WTC11 (cell line): ENCODE results near the gene AXIN2. TPM values are rescaled to one million over a fixed set of nuclear protein-coding genes. Genes with fewer than 3 reads are reported as not detected.
"Not testable (repeated sequence)": the region's sequence is repeated elsewhere in the genome, so short reads cannot be mapped to it uniquely, and the experiment has no call there.

Source experiments
- ATAC-seq: fragments of 200-7000 bp; cut with Tn5 transposase; 2 replicates; pipeline ENCODE4 v1.10.0; 2021; ENCODE audit warnings: mild to moderate bottlenecking, moderate library complexity
- CTCF ChIA-PET: fragments of 300-600 bp; sonication (Branson Sonifier 250); formaldehyde crosslinking; loops from one replicate; lab custom pipeline; 2021; ENCODE audit warnings: antibody characterized with exemption; lab: Charles Lee
- POLR2A ChIA-PET: fragments of 350-600 bp; sonication (Branson Sonifier 250); formaldehyde crosslinking; loops from one replicate; lab custom pipeline; 2021; ENCODE audit warnings: antibody characterized with exemption; lab: Charles Lee
- DNase-seq: peaks from one replicate; pipeline ENCODE4 v3.0.0; 2021; ENCODE audit warnings: low spot score
- H3K27ac Mint-ChIP-seq: 2 replicates; pipeline ENCODE4 v1.8.0; 2021; ENCODE audit warnings: mixed read lengths
- H3K27me3 Mint-ChIP-seq: 2 replicates; pipeline ENCODE4 v1.8.0; 2021; ENCODE audit warnings: low read depth, mild to moderate bottlenecking, moderate library complexity, mixed read lengths
- H3K36me3 Mint-ChIP-seq: 2 replicates; pipeline ENCODE4 v1.8.0; 2021; ENCODE audit warnings: mixed read lengths
- H3K4me1 Mint-ChIP-seq: 2 replicates; pipeline ENCODE4 v1.8.0; 2022; ENCODE audit warnings: mixed read lengths
- H3K4me3 Mint-ChIP-seq: 2 replicates; pipeline ENCODE4 v1.8.0; 2021; ENCODE audit warnings: mild to moderate bottlenecking, moderate library complexity, mixed read lengths
- H3K9me3 Mint-ChIP-seq: 2 replicates; pipeline ENCODE4 v1.8.0; 2021; ENCODE audit warnings: mixed read lengths
- ATF1 ChIP-seq: sonication (generic); formaldehyde crosslinking; IDR thresholded peaks from 2 replicates; pipeline ENCODE4 v1.8.1; 2023; ENCODE audit warnings: mild to moderate bottlenecking, moderate library complexity, missing genetic modification reagents
- CREB1 ChIP-seq: sonication (generic); formaldehyde crosslinking; IDR thresholded peaks from 2 replicates; pipeline ENCODE4 v1.8.0; 2023; ENCODE audit warnings: mild to moderate bottlenecking, missing genetic modification reagents
- ELF4 ChIP-seq: sonication (generic); formaldehyde crosslinking; IDR thresholded peaks from 2 replicates; pipeline ENCODE4 v1.8.1; 2022; ENCODE audit warnings: low read depth, mild to moderate bottlenecking, moderate library complexity, missing genetic modification reagents
- EMX1 ChIP-seq: fragments of 250-450 bp; sonication (Bioruptor Pico); IDR thresholded peaks from 2 replicates; pipeline ENCODE4 v1.8.0; 2021; ENCODE audit warnings: mild to moderate bottlenecking
- ETV6 ChIP-seq: sonication (generic); formaldehyde crosslinking; IDR thresholded peaks from 2 replicates; pipeline ENCODE4 v1.8.1; 2022; ENCODE audit warnings: mild to moderate bottlenecking, missing genetic modification reagents
- HMGA2 ChIP-seq: fragments of 250-450 bp; sonication (Bioruptor Pico); IDR thresholded peaks from 2 replicates; pipeline ENCODE4 v1.4.0; 2021; ENCODE audit warnings: mild to moderate bottlenecking, moderate library complexity
- JAZF1 ChIP-seq: fragments of 250-450 bp; sonication (Bioruptor Pico); IDR thresholded peaks from 2 replicates; pipeline ENCODE4 v1.9.0; 2021; ENCODE audit warnings: moderate library complexity, mild to moderate bottlenecking, inconsistent platforms
- MXD4 ChIP-seq: fragments of 250-450 bp; sonication (Bioruptor Pico); IDR thresholded peaks from 2 replicates; pipeline ENCODE4 v1.8.0; 2021; ENCODE audit warnings: mild to moderate bottlenecking, moderate library complexity, borderline replicate concordance
- NR2C2 ChIP-seq: sonication (generic); formaldehyde crosslinking; IDR thresholded peaks from 2 replicates; pipeline ENCODE4 v1.8.0; 2022; ENCODE audit warnings: mild to moderate bottlenecking, missing genetic modification reagents
- OVOL2 ChIP-seq: fragments of 250-450 bp; sonication (Bioruptor Pico); IDR thresholded peaks from 2 replicates; pipeline ENCODE4 v1.9.0; 2021; ENCODE audit warnings: mild to moderate bottlenecking, borderline replicate concordance
- ZNF138 ChIP-seq: sonication (generic); formaldehyde crosslinking; conservative IDR thresholded peaks from 2 replicates; pipeline ENCODE4 v1.8.1; 2022; ENCODE audit warnings: mild to moderate bottlenecking, moderate library complexity, missing genetic modification reagents
- ZNF219 ChIP-seq: sonication (generic); formaldehyde crosslinking; IDR thresholded peaks from 2 replicates; pipeline ENCODE4 v1.8.0; 2023; ENCODE audit warnings: missing genetic modification reagents, mild to moderate bottlenecking, borderline replicate concordance
- ZNF281 ChIP-seq: sonication (generic); formaldehyde crosslinking; IDR thresholded peaks from 2 replicates; pipeline ENCODE4 v1.8.0; 2023; ENCODE audit warnings: mild to moderate bottlenecking, missing genetic modification reagents
- total RNA-seq: library from RNA; stranded (reverse); gene quantifications from 3 replicates; pipeline ENCODE4 v1.2.3, GENCODE V29; 2021
- TF ChIP-seq, protein P1 (sequence below): sonication (generic); formaldehyde crosslinking; IDR thresholded peaks from 2 replicates; pipeline ENCODE4 v1.8.1; 2022; ENCODE audit warnings: low read depth, missing genetic modification reagents, borderline replicate concordance

AXIN2 gene
- total RNA-seq, 1 experiment from 2014 or later = 35.0 TPM

GRCh38 chr17:65527381-65527780 is 34.1 kb downstream of the AXIN2 start (continued):
- no peak for TF ChIP-seq ZNF219 (CRISPR knock-in tag)

- H3K27ac Mint-ChIP-seq, H3K9me3 Mint-ChIP-seq, H3K27me3 Mint-ChIP-seq, ATAC-seq, CTCF ChIA-PET, DNase-seq, H3K4me3 Mint-ChIP-seq: not testable (repeated sequence)
- Mint-ChIP-seq H3K4me1 (peaks cover 31% of the 10 kb centered on the region), H3K36me3 (peaks cover 20% of the 10 kb centered on the region)
- POLR2A ChIA-PET = interaction anchor here (0.6 kb wide), 1 partner anchor 181 kb away, joined by 5 read pairs; no protein-coding TSS in a partner anchor
Observed at GRCh38 chr17:65526854-65527253, 34.6 kb downstream of the AXIN2 start.

GRCh38 chr17:65523853-65524664 is 37.4 kb downstream of the AXIN2 start:
- H3K4me3 Mint-ChIP-seq = no peak overlapping the region
- POLR2A ChIA-PET = interaction anchor here (0.6 kb wide), 1 partner anchor 303 kb away, joined by 3 read pairs; no protein-coding TSS in a partner anchor

DNA sequence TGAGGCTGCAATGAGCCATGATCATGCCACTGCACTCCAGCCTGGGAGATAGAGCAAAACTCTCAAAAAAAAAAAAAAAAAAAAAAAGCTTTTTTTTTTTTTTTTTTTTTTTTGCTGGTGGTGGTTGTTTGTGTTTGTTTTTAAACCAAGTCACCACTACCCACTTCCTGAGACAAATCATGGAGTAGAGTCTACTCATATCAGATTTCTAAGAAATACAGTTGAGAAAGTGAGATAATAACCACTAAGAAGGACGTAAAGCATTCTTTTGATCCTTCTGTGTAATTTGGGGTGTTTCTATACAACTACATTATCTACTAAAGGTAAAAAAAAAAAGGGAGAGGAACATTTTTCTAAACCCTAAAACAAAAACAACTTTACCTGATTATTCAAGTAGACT is 38.0 kb downstream of the AXIN2 start:
- no peaks in the 10 kb centered on the region; the same call in 1 of the 2 replicates for H3K27me3 Mint-ChIP-seq
- TF ChIP-seq CREB1 (CRISPR knock-in tag) (no peak), ZNF281 (CRISPR knock-in tag) (no peak), ETV6 (CRISPR knock-in tag) (no peak), ATF1 (CRISPR knock-in tag) (no peak), NR2C2 (no peak), MXD4 (CRISPR knock-in tag) (no peak), ZNF138 (CRISPR knock-in tag) (no peak), OVOL2 (CRISPR knock-in tag) (no peak)
- TF ChIP-seq, protein P1, sequence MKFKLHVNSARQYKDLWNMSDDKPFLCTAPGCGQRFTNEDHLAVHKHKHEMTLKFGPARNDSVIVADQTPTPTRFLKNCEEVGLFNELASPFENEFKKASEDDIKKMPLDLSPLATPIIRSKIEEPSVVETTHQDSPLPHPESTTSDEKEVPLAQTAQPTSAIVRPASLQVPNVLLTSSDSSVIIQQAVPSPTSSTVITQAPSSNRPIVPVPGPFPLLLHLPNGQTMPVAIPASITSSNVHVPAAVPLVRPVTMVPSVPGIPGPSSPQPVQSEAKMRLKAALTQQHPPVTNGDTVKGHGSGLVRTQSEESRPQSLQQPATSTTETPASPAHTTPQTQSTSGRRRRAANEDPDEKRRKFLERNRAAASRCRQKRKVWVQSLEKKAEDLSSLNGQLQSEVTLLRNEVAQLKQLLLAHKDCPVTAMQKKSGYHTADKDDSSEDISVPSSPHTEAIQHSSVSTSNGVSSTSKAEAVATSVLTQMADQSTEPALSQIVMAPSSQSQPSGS (CRISPR knock-in tag) = no peak
- TF ChIP-seq, all 79 proteins: peak for 0
- peaks cover 14% of the 10 kb centered on the region; the same call in 1 of the 2 replicates for H3K4me1 Mint-ChIP-seq
- no peak overlapping the region for H3K4me3 Mint-ChIP-seq
- no peaks in the 10 kb centered on the region; the same call in 1 of the 2 replicates for H3K36me3 Mint-ChIP-seq
- H3K9me3 Mint-ChIP-seq = peaks cover 2% of the 10 kb centered on the region
- ChIA-PET CTCF (interaction anchor here (0.5 to 1.5 kb wide), 5 partner anchors 222 to 1164 kb away, joined by 3 to 4 read pairs (median 3); no protein-coding TSS in a partner anchor), POLR2A (interaction anchor here (0.6 kb wide), 2 partner anchors 225 to 302 kb away, joined by 3 to 4 read pairs; no protein-coding TSS in a partner anchor)
- ATAC-seq = no peak
- DNase-seq = no peak
- no peak overlapping the region for H3K27ac Mint-ChIP-seq

More at GRCh38 chr17:65523853-65524664, 37.4 kb downstream of the AXIN2 start:
- Mint-ChIP-seq H3K27me3 (no peaks in the 10 kb centered on the region; the same call in 1 of the 2 replicates), H3K4me1 (peaks cover 14% of the 10 kb centered on the region; the same call in 1 of the 2 replicates), H3K27ac (no peak overlapping the region), H3K36me3 (peaks cover 5% of the 10 kb centered on the region), H3K9me3 (no peaks in the 10 kb centered on the region)
- no peak for DNase-seq
- CTCF ChIA-PET = interaction anchor here (0.6 to 1.5 kb wide), 3 partner anchors 230 to 1165 kb away, joined by 3 to 4 read pairs (median 3); no protein-coding TSS in a partner anchor
- ATAC-seq = no peak
- TF ChIP-seq EMX1 (CRISPR knock-in tag) (no peak), JAZF1 (CRISPR knock-in tag) (no peak), ELF4 (CRISPR knock-in tag) (no peak), HMGA2 (CRISPR knock-in tag) (no peak)
- TF ChIP-seq, all 79 proteins: peak for 0
